MM.1S (cell line): Measurements from ENCODE around the gene TEX10.

Experiments
- CTCF ChIP-seq: fragments of 300-600 bp; sonication (generic); IDR thresholded peaks from 2 replicates; pipeline ENCODE4 v1.5.1; 2016; ENCODE audit warnings: antibody characterized with exemption, low read length, mixed read lengths
- EZH2 ChIP-seq: fragments of 300-600 bp; sonication (generic); optimal IDR thresholded peaks from 2 replicates; pipeline ENCODE3; 2017; ENCODE audit warnings: low read depth, mild to moderate bottlenecking, antibody characterized with exemption, low read length, mixed read lengths
- EZH2phosphoT487 ChIP-seq: fragments of 300-600 bp; sonication (generic); IDR thresholded peaks from 2 replicates; pipeline ENCODE4 v1.6.1; 2018; ENCODE audit warnings: antibody characterized with exemption, low read length

- TF ChIP-seq CTCF (no peak), EZH2 (no peak), EZH2phosphoT487 (no peak)
Measured at GRCh38 chr9:100294806-100295205, 57.9 kb downstream of the TEX10 start.
